ENCODE measurements around the gene GALR3. TPM values are rescaled to one million over a fixed set of nuclear protein-coding genes. Genes with fewer than 3 reads are reported as not detected.
A peak's percentile ranks its signal among the peaks of the same experiment; 100 is the strongest.

GALR3 gene
- total RNA-seq, 1 experiment from 2014 or later: 0.31 TPM

GRCh38 chr22:37832022-37832857, 9.1 kb downstream of the GALR3 start:
- Histone ChIP-seq H3K4me1 (replicated peaks; ENCODE audit: insufficient read depth) (no peaks in the 10 kb centered on the region), H4K20me1 (ENCODE audit: insufficient read depth) (no peaks in the 10 kb centered on the region), H3K36me3 (ENCODE audit: low read depth) (peaks cover 39% of the 10 kb centered on the region; the same call in 1 of the 2 replicates), H3K9me3 (ENCODE audit: insufficient read depth, low read depth) (no peaks in the 10 kb centered on the region), H3K4me2 (no peak overlapping the region), H3K79me2 (ENCODE audit: low read depth) (no peaks in the 10 kb centered on the region), H3K4me3 (no peak overlapping the region), H2AFZ (no peak overlapping the region), H3F3A (ENCODE audit: insufficient read depth, low read depth) (peaks cover 13% of the 10 kb centered on the region), H3K27me3 (ENCODE audit: insufficient read depth, low read depth) (no peaks in the 10 kb centered on the region), H3K9me2 (ENCODE audit: insufficient read depth) (no peaks in the 10 kb centered on the region), H3K27ac (no peak overlapping the region)
- no TSS peak for BruUV-seq (replicated peaks)
- CTCF ChIA-PET: interaction anchor here (0.6 kb wide), 1 partner anchor 83 kb away, joined by 6 read pairs; no protein-coding TSS in a partner anchor
- POLR2A ChIA-PET (ENCODE audit: unreplicated experiment): no interaction called here
- DNase-seq: no peak
- intact Hi-C loops (cut with micrococcal nuclease; ENCODE audit: unreplicated experiment): no loop called here
- TF ChIP-seq CTCF (conservative IDR thresholded peaks at IDR 0.05) (no peak), EZH2 (IDR thresholded peaks at IDR 0.05; ENCODE audit: low read depth) (no peak)

DNA sequence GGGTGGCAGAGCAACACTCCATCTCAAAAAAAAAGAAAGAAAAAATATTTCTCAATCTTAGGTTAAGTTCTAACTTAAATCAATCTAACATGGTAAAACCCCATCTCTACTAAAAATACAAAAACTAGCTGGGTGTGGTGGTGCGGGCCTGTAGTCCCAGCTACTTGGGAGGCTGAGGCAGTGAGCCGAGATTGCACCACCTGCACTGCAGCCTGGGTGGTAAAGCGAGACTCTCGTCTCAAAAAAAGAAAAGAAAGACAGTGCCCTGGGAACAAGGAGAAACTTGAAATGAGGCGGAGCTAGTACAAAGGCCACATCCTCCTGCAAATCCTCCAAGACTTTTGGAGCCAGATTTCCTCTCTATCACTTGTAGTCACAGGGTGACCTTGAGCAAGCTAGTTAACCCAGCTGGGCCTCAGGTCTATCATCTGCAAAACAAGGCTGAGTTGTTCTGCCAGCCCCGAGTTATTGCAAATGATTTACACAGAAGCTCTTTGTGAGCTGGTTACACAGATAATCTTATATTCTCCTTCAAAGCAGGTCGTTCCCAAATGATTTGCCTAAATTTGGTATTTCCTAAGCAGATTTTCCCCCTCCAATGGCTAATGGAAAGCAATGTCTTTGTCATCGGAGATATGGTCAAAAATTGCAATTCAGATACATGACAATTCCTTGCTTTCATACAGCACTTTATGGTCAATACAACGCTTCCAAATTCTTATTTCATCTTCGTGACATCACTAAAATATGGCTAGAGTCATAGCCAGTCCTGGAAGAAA, 19.0 kb downstream of the GALR3 start:
- Histone ChIP-seq H3K9me3 (ENCODE audit: insufficient read depth, low read depth) (peaks cover 4% of the 10 kb centered on the region; the same call in 1 of the 2 replicates), H3K79me2 (ENCODE audit: low read depth) (peaks cover 28% of the 10 kb centered on the region), H3K4me1 (replicated peaks; ENCODE audit: insufficient read depth) (peaks cover 13% of the 10 kb centered on the region), H3F3A (ENCODE audit: insufficient read depth, low read depth) (peaks cover 45% of the 10 kb centered on the region), H2AFZ (no peak overlapping the region), H3K36me3 (ENCODE audit: low read depth) (no peaks in the 10 kb centered on the region), H4K20me1 (ENCODE audit: insufficient read depth) (peaks cover 9% of the 10 kb centered on the region; the same call in 1 of the 2 replicates), H3K4me2 (peak overlapping the region; percentile 90), H3K27ac (no peak overlapping the region), H3K4me3 (peak overlapping the region; percentile 92; the same call in 1 of the 2 replicates), H3K9me2 (ENCODE audit: insufficient read depth) (no peaks in the 10 kb centered on the region), H3K27me3 (ENCODE audit: insufficient read depth, low read depth) (no peaks in the 10 kb centered on the region)
- intact Hi-C loops (cut with micrococcal nuclease; ENCODE audit: unreplicated experiment): loop anchor here (5.0 to 10.0 kb wide), 3 partner anchors 35 to 297 kb away; partner anchors contain the start of genes C22orf23, GCAT and POLR2F
- no peak for DNase-seq
- no TSS peak for BruUV-seq (replicated peaks)
- no peak for TF ChIP-seq EZH2 (IDR thresholded peaks at IDR 0.05; ENCODE audit: low read depth)
- no peak for TF ChIP-seq CTCF (conservative IDR thresholded peaks at IDR 0.05)
- POLR2A ChIA-PET (ENCODE audit: unreplicated experiment): interaction anchor here (0.6 kb wide), 1 partner anchor 57 kb away, joined by 6 read pairs; no protein-coding TSS in a partner anchor
- CTCF ChIA-PET: no interaction called here

DNA sequence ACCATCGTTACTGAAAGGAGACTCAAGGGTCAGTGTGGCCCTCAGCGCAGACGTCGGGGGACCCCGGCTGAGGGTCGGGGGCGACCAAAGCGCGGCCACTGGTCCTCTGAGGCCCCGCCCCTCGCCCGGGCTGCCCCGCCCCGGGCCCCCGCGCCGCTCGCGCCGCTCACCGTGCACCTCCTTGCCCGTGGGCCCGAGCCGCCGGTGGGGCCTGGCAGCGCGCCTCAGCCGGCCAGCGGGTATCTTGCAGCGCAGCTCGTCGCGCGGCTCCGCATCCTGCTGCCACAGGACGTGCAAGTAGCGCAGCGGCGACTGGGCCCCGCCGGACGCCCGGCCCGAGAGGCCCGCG, 20.5 kb downstream of the GALR3 start:
- H3F3A ChIP-seq (ENCODE audit: insufficient read depth, low read depth): peaks cover 50% of the 10 kb centered on the region
- H4K20me1 ChIP-seq (ENCODE audit: insufficient read depth): peaks cover 9% of the 10 kb centered on the region; the same call in 1 of the 2 replicates
- TF ChIP-seq EZH2 (IDR thresholded peaks at IDR 0.05; ENCODE audit: low read depth): no peak
- no peak for TF ChIP-seq CTCF (conservative IDR thresholded peaks at IDR 0.05)
- H3K9me2 ChIP-seq (ENCODE audit: insufficient read depth): no peaks in the 10 kb centered on the region
- H3K79me2 ChIP-seq (ENCODE audit: low read depth): peaks cover 44% of the 10 kb centered on the region
- H3K36me3 ChIP-seq (ENCODE audit: low read depth): no peaks in the 10 kb centered on the region
- ChIA-PET CTCF (interaction anchor here (0.5 to 1.7 kb wide), 4 partner anchors 26 to 260 kb away, joined by 3 to 10 read pairs (median 4); partner anchors contain the start of gene GGA1), POLR2A (ENCODE audit: unreplicated experiment) (interaction anchor here (0.5 to 0.8 kb wide), 11 partner anchors 21 to 1478 kb away, joined by 3 to 13 read pairs (median 5); partner anchors contain the start of genes GCAT and LGALS1)
- intact Hi-C loops (cut with micrococcal nuclease; ENCODE audit: unreplicated experiment): loop anchor here (5.0 to 10.0 kb wide), 3 partner anchors 36 to 299 kb away; partner anchors contain the start of genes C22orf23, GCAT and POLR2F
- H3K27ac ChIP-seq: peak overlapping the region; percentile 35
- H3K9me3 ChIP-seq (ENCODE audit: insufficient read depth, low read depth): peaks cover 4% of the 10 kb centered on the region; the same call in 1 of the 2 replicates
- no peaks in the 10 kb centered on the region for H3K27me3 ChIP-seq (ENCODE audit: insufficient read depth, low read depth)
- H3K4me2 ChIP-seq: peak overlapping the region; percentile 90
- peak overlapping the region; percentile 92 for H3K4me3 ChIP-seq
- peaks cover 23% of the 10 kb centered on the region for H3K4me1 ChIP-seq (replicated peaks; ENCODE audit: insufficient read depth)
- no TSS peak for BruUV-seq (replicated peaks)
- DNase-seq: peak in 1 of 2 experiments; percentile 46
- H2AFZ ChIP-seq: peak overlapping the region; percentile 82
